ENCODE results near the gene CNNM1.

CNNM1 gene

GRCh38 chr10:99303899-99304861, 25.0 kb upstream of the CNNM1 start:
- TF ChIP-seq ZFX (IDR thresholded peaks at IDR 0.05; ENCODE audit: borderline replicate concordance) (no peak), CTCF (IDR thresholded peaks at IDR 0.05) (no peak)
- H3K27ac ChIP-seq = no peak overlapping the region

GRCh38 chr10:99304862-99305229, 24.3 kb upstream of the CNNM1 start:
- no peak overlapping the region for H3K27ac ChIP-seq
- TF ChIP-seq ZFX (IDR thresholded peaks at IDR 0.05; ENCODE audit: borderline replicate concordance) (no peak), CTCF (IDR thresholded peaks at IDR 0.05) (no peak)

GRCh38 chr10:99312501-99312900, 16.7 kb upstream of the CNNM1 start:
- TF ChIP-seq CTCF (IDR thresholded peaks at IDR 0.05) (no peak), ZFX (IDR thresholded peaks at IDR 0.05; ENCODE audit: borderline replicate concordance) (no peak)
- H3K27ac ChIP-seq = no peak overlapping the region

GRCh38 chr10:99315853-99316252, 13.3 kb upstream of the CNNM1 start:
- TF ChIP-seq CTCF (IDR thresholded peaks at IDR 0.05) (no peak), ZFX (IDR thresholded peaks at IDR 0.05; ENCODE audit: borderline replicate concordance) (no peak)
- H3K27ac ChIP-seq = no peak overlapping the region

GRCh38 chr10:99316374-99316773, 12.8 kb upstream of the CNNM1 start:
- H3K27ac ChIP-seq = no peak overlapping the region

GRCh38 chr10:99318048-99318447, 11.1 kb upstream of the CNNM1 start:
- no peak overlapping the region for H3K27ac ChIP-seq
- no peak for TF ChIP-seq CTCF (IDR thresholded peaks at IDR 0.05)
- no peak for TF ChIP-seq ZFX (IDR thresholded peaks at IDR 0.05; ENCODE audit: borderline replicate concordance)

More at GRCh38 chr10:99316374-99316773, 12.8 kb upstream of the CNNM1 start:
- TF ChIP-seq ZFX (IDR thresholded peaks at IDR 0.05; ENCODE audit: borderline replicate concordance) (no peak), CTCF (IDR thresholded peaks at IDR 0.05) (no peak)

GRCh38 chr10:99318475-99318874, 10.7 kb upstream of the CNNM1 start:
- no peak for TF ChIP-seq ZFX (IDR thresholded peaks at IDR 0.05; ENCODE audit: borderline replicate concordance)
- TF ChIP-seq CTCF (IDR thresholded peaks at IDR 0.05) = no peak
- no peak overlapping the region for H3K27ac ChIP-seq
